SK-N-SH (cell line): Measurements from ENCODE around the gene UBXN1. TPM values are rescaled to one million over a fixed set of nuclear protein-coding genes. Genes with fewer than 3 reads are reported as not detected.

Source experiments
- CTCF ChIA-PET: fragments of 300-600, 350-600 bp; formaldehyde crosslinking; extraction: SDS; loops from one replicate; lab custom pipeline; 2021; lab: Yijun Ruan, JAX
- POLR2A ChIA-PET: fragments of 350-600 bp; sonication (Branson Sonifier 250); formaldehyde crosslinking; extraction: SDS; loops from one replicate; lab custom pipeline; 2020; ENCODE audit warnings: antibody characterized with exemption, inconsistent platforms; lab: Yijun Ruan, JAX
- DNase-seq: peaks from one replicate; pipeline ENCODE4 v3.0.0; 2012
- H2AFZ ChIP-seq: fragments of 200-600 bp; sonication (generic); 2 replicates; pipeline ENCODE4 v1.8.1; 2016; ENCODE audit warnings: antibody characterized with exemption, mild to moderate bottlenecking, low read depth
- H3F3A ChIP-seq: fragments of 200-600 bp; sonication (generic); replicated peaks from 2 replicates; pipeline ENCODE3; 2016; ENCODE audit warnings: antibody characterized with exemption, mild to moderate bottlenecking; ENCODE audit not compliant: insufficient read depth
- H3K27ac ChIP-seq, 2 experiments: fragments of 200-500 bp in 1 of 2; fragments of 200-600 bp in 1 of 2; sonication (Bioruptor generic) in 1 of 2; sonication (generic), shearing (Covaris generic) in 1 of 2; 2 replicates each; pipeline versions ENCODE4 v1.5.1 to v1.6.1; 2014 to 2016; ENCODE audit warnings: low read depth in 2 of 2, inconsistent platforms in 1 of 2, low read length in 1 of 2, mild to moderate bottlenecking in 1 of 2, mixed read lengths in 1 of 2
- H3K27me3 ChIP-seq: fragments of 200-600 bp; sonication (generic), shearing (Covaris generic); 2 replicates; pipeline ENCODE4 v1.6.1; 2016; ENCODE audit warnings: mixed run types; ENCODE audit not compliant: insufficient read depth
- H3K36me3 ChIP-seq, 2 experiments: fragments of 200-500 bp in 1 of 2; fragments of 200-600 bp in 1 of 2; sonication (Bioruptor generic) in 1 of 2; sonication (generic) in 1 of 2; replicated peaks in 1 of 2; 2 replicates each; pipeline versions ENCODE3 to v1.5.1; 2014 to 2016; ENCODE audit warnings: low read length in 1 of 2, mild to moderate bottlenecking in 1 of 2; ENCODE audit not compliant: insufficient read depth in 2 of 2, control insufficient read depth in 1 of 2
- H3K4me1 ChIP-seq, 2 experiments: fragments of 200-500 bp in 1 of 2; fragments of 200-600 bp in 1 of 2; sonication (Bioruptor generic) in 1 of 2; sonication (generic), shearing (Covaris generic) in 1 of 2; 2 replicates each; pipeline versions ENCODE4 v1.5.1 to v1.6.1; 2014 to 2016; ENCODE audit warnings: low read depth in 1 of 2, low read length in 1 of 2, mixed run types in 1 of 2; ENCODE audit not compliant: insufficient read depth in 2 of 2, control insufficient read depth in 1 of 2
- H3K4me2 ChIP-seq: fragments of 200-600 bp; sonication (generic), shearing (Covaris generic); 2 replicates; pipeline ENCODE4 v1.6.1; 2017; ENCODE audit warnings: mixed run types
- H3K4me3 ChIP-seq, 2 experiments: fragments of 200-500 bp in 1 of 2; fragments of 200-600 bp in 1 of 2; sonication (Bioruptor generic) in 1 of 2; sonication (generic), shearing (Covaris generic) in 1 of 2; 2 replicates each; pipeline versions ENCODE4 v1.5.1 to v1.8.1; 2014 to 2016; ENCODE audit warnings: low read depth in 2 of 2, inconsistent platforms in 1 of 2, low read length in 1 of 2, mild to moderate bottlenecking in 1 of 2, mixed read lengths in 1 of 2, moderate library complexity in 1 of 2
- H3K79me2 ChIP-seq: fragments of 200-600 bp; sonication (generic); 2 replicates; pipeline ENCODE4 v1.8.1; 2017; ENCODE audit warnings: mild to moderate bottlenecking; ENCODE audit not compliant: insufficient read depth
- H3K9ac ChIP-seq: fragments of 200-600 bp; sonication (generic); 2 replicates; pipeline ENCODE4 v1.6.1; 2017; ENCODE audit warnings: mixed run types
- H3K9me2 ChIP-seq: fragments of 200-600 bp; sonication (generic); 2 replicates; pipeline ENCODE4 v1.6.1; 2017; ENCODE audit warnings: mixed run types
- H3K9me3 ChIP-seq: fragments of 200-600 bp; sonication (generic); 2 replicates; pipeline ENCODE4 v1.6.1; 2017; ENCODE audit warnings: mixed run types, mild to moderate bottlenecking, moderate library complexity
- H4K20me1 ChIP-seq: fragments of 200-600 bp; sonication (generic); 2 replicates; pipeline ENCODE4 v1.6.1; 2017; ENCODE audit warnings: mild to moderate bottlenecking, mixed run types; ENCODE audit not compliant: insufficient read depth
- CHD2 ChIP-seq: fragments of 150-350 bp; IDR thresholded peaks from 2 replicates; pipeline ENCODE4 v1.6.1; 2018; ENCODE audit warnings: low read length; ENCODE audit not compliant: partially characterized antibody
- EP300 ChIP-seq, 2 experiments: IDR thresholded peaks; 2 replicates each; pipeline versions ENCODE4 v1.4.0 to v1.6.1; 2012; ENCODE audit warnings: borderline replicate concordance in 1 of 2, low read depth in 1 of 2, low read length in 1 of 2
- IRF3 ChIP-seq: fragments of 150-350 bp; IDR thresholded peaks from 2 replicates; pipeline ENCODE4 v1.6.1; 2016; ENCODE audit warnings: mild to moderate bottlenecking, low read depth, low read length
- JUND ChIP-seq: IDR thresholded peaks from 2 replicates; pipeline ENCODE4 v1.4.0; 2012
- MEF2A ChIP-seq: IDR thresholded peaks from 2 replicates; pipeline ENCODE4 v1.4.0; 2012; ENCODE audit warnings: low read depth, borderline replicate concordance
- MXI1 ChIP-seq: IDR thresholded peaks from 2 replicates; pipeline ENCODE4 v1.6.1; 2012; ENCODE audit warnings: mild to moderate bottlenecking, low read depth, low read length, improper control_type of control experiment
- NFIC ChIP-seq: IDR thresholded peaks from 2 replicates; pipeline ENCODE4 v1.4.0; 2012; ENCODE audit warnings: borderline replicate concordance
- PBX3 ChIP-seq: IDR thresholded peaks from 2 replicates; pipeline ENCODE4; 2012
- POLR2AphosphoS5 ChIP-seq: IDR thresholded peaks from 2 replicates; pipeline ENCODE4 v1.6.1; 2012; ENCODE audit warnings: low read depth, low read length
- RFX5 ChIP-seq: IDR thresholded peaks from 2 replicates; pipeline ENCODE4 v1.6.1; 2012; ENCODE audit warnings: mild to moderate bottlenecking, improper control_type of control experiment, low read length
- RXRA ChIP-seq: IDR thresholded peaks from 2 replicates; pipeline ENCODE4 v1.4.0; 2012; ENCODE audit warnings: low read depth, mild to moderate bottlenecking, borderline replicate concordance
- TEAD4 ChIP-seq: IDR thresholded peaks from 2 replicates; pipeline ENCODE4 v1.4.0; 2012; ENCODE audit warnings: mild to moderate bottlenecking, borderline replicate concordance; ENCODE audit not compliant: insufficient read depth
- WGBS: methylation state at CpG from one replicate; pipeline ENCODE4 v1.1.6; 2017; ENCODE audit warnings: low lambda C conversion rate; 5-methylcytosine and 5-hydroxymethylcytosine counted together
- polyA plus RNA-seq, 3 experiments: library from polyadenylated mRNA; depleted of rRNA; stranded (reverse); fragments of >200 nt; gene quantifications; 2 replicates each; pipeline ENCODE4 v1.2.3, GENCODE V29; 2012
- TF ChIP-seq, protein P1 (sequence below): IDR thresholded peaks from 2 replicates; pipeline ENCODE4 v1.4.0; 2012; ENCODE audit warnings: low read depth, borderline replicate concordance

The UBXN1 gene
- polyA plus RNA-seq, 1 of the 3 experiments (the other 2 are of a cell fraction) = 256 TPM

DNA sequence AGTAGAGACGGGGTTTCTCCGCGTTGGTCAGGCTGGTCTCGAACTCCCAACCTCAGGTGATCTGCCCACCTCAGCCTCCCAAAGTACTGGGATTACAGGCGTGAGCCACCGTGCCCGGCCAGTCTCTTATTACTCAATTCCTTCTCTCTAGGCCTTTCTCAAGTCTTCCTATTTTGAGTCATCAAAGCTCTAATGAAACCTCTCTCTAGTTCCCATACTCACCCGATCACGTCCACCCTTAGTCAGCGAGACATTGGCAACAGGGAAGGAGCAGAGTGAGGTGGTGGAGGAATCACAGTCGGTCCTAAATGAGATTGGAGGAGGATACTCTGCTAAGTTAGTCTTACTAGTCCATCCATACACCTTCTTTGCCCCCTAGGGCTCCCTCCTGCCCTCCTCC, 23.4 kb upstream of the UBXN1 start:
- CTCF ChIA-PET = interaction anchor here (0.5 to 1.6 kb wide), 3 partner anchors 21 to 141 kb away, joined by 3 to 4 read pairs (median 4); no protein-coding TSS in a partner anchor
- Histone ChIP-seq H3K27ac (no peak overlapping the region), H3K27me3 (no peaks in the 10 kb centered on the region), H3K4me1 (peaks cover 7 to 18% of the 10 kb centered on the region in 2 experiments; a peak in 2 of 4 replicates), H3K9ac (no peak overlapping the region), H3K4me3 (no peak overlapping the region), H3F3A (peaks cover 13% of the 10 kb centered on the region), H3K9me3 (no peaks in the 10 kb centered on the region), H4K20me1 (no peaks in the 10 kb centered on the region), H3K36me3 (peaks cover 9 to 17% of the 10 kb centered on the region in 2 experiments), H3K4me2 (no peak overlapping the region)
- DNase-seq = no peak
- WGBS = 94% methylated on average over 11 of the region's 11 CpGs
- POLR2A ChIA-PET = interaction anchor here (1.5 kb wide), 1 partner anchor 37 kb away, joined by 6 read pairs; the partner anchor contains the start of genes C11orf98 and CSKMT
- no peak for TF ChIP-seq EP300 (IDR thresholded peaks at IDR 0.05; ENCODE audit: borderline replicate concordance in 1 of 2, low read depth in 1 of 2, low read length in 1 of 2)
- TF ChIP-seq MXI1 = no peak
- TF ChIP-seq JUND = no peak
- TF ChIP-seq IRF3 = no peak
- TF ChIP-seq, protein P1, sequence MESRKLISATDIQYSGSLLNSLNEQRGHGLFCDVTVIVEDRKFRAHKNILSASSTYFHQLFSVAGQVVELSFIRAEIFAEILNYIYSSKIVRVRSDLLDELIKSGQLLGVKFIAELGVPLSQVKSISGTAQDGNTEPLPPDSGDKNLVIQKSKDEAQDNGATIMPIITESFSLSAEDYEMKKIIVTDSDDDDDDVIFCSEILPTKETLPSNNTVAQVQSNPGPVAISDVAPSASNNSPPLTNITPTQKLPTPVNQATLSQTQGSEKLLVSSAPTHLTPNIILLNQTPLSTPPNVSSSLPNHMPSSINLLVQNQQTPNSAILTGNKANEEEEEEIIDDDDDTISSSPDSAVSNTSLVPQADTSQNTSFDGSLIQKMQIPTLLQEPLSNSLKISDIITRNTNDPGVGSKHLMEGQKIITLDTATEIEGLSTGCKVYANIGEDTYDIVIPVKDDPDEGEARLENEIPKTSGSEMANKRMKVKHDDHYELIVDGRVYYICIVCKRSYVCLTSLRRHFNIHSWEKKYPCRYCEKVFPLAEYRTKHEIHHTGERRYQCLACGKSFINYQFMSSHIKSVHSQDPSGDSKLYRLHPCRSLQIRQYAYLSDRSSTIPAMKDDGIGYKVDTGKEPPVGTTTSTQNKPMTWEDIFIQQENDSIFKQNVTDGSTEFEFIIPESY = no peak
- no peak for TF ChIP-seq PBX3
- TF ChIP-seq MEF2A = no peak
- TF ChIP-seq CHD2 = no peak
- TF ChIP-seq TEAD4 = no peak
- no peak for TF ChIP-seq NFIC
- TF ChIP-seq RXRA = no peak
- TF ChIP-seq RFX5 = no peak
- TF ChIP-seq POLR2AphosphoS5 = no peak
- TF ChIP-seq, all 33 proteins: peak for 0
- H3K79me2 ChIP-seq = peaks cover 12% of the 10 kb centered on the region; the same call in 1 of the 2 replicates
- H2AFZ ChIP-seq = no peak overlapping the region
- no peaks in the 10 kb centered on the region for H3K9me2 ChIP-seq
